ENCODE data around the gene KCNQ1.

The KCNQ1 gene

GRCh38 chr11:2693271-2694261, 248.8 kb downstream of the KCNQ1 start:
- DNase-seq: no peak

DNA sequence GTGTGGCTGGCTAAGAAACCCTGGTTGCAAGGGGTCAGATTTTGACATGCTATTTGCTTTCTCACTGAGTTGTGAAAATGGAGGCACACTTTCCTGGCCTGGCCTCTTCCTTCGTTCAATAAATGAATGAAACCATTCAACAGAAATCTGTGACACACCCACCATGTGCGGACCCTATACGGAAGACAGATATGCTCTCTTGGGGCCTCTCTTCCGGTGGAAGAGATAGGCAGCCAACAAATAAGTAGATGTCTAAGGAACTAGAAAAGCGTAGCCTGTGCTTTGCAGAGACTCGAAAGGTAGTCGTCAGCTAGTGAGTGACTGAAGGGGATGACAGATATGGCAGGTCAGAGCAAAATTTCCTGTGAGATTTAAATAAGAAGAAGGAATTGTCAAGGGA, 249.7 kb downstream of the KCNQ1 start:
- DNase-seq: no peak

DNA sequence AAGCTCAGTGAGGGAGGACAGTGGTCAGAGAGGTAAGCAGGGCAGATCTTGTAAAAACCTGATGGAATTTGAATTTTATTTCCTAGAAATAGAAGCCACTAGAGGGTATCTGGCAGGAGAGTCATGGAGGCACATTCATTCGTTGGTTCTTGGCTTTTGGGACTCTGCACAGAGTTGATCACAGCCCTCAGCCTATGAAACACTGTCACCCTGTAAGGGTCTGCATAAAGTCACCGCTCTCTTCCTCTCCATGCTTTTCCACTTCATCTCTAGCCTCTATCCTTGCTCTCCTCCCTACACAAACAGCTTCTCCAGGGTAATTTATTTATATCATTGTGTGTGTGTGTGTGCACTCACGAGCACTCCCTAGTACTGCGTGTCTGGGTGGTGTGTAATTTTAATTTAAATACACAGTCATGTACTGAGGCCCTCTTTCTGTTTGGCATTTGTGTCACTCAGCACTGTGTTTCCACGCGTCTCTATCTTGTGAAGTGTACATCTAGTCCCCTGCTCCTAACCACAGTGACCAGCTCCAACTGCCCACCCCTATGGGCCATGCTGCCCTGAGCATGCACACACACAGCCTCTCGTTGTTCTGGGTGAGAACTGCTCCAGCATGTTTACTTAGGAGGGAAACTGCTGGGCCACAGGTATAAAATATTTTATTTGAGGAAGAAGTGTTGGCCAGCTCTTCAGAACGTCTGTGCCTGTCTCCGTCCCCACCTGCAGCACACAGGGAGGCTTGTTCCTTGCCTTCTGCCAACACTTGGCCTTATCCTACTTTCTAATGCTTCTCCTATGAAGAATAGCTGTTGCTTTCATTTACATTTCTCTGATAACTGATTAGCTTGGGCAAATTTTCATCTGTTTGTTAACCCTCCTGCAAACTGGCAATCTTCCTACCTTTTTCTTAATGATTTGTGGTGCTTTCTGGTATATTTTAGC, 250.5 kb downstream of the KCNQ1 start:
- no peak for DNase-seq

DNA sequence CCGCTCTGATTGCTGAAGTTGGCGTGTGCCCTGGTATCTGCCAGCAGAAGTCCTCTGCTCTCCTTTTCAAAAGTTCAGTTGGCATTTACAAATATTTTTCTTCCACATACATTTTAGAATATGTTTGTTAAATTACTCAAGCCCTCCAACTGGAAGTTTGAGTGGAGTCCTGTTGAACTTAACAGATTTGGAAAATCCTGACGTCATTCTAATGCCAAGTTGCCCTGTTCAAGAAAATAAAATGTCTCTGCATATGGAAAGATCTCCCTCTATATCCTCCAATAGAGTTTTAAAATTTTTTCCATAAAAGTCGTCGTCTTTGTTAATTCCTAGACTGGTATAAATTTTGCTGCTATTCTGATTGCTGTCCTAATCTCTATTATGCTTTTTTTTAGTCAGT, 251.6 kb downstream of the KCNQ1 start:
- DNase-seq: no peak

DNA sequence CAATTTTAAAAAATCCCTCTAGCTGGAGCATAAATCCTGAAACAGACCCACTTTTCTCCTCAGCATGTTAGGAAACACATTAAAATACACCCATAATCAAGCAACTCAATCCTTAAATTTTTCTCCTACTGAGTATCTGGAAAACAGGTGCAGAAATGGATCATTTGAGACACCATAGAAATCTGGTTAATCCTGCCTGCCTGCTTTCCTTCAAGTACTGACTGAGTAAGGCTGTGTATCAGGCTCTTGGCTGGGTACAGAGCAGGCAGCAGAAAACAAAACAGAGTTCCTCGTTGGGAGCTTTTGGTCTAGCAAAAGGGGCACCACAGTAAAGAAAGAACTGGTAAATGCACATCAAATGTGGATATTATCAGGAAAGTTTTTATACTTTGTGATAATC, 253.1 kb downstream of the KCNQ1 start:
- no peak for DNase-seq

- DNase-seq: peak; percentile 14
Observed at GRCh38 chr11:2698386-2699184, 253.8 kb downstream of the KCNQ1 start.

GRCh38 chr11:2699185-2699530, 254.3 kb downstream of the KCNQ1 start:
- peak; percentile 10 for DNase-seq

GRCh38 chr11:2699531-2700414, 255.0 kb downstream of the KCNQ1 start, which contains the start of gene KCNQ1OT1:
KCNQ1OT1 (minus strand) TSS chr11:2699994.
- DNase-seq: peak; percentile 92

DNA sequence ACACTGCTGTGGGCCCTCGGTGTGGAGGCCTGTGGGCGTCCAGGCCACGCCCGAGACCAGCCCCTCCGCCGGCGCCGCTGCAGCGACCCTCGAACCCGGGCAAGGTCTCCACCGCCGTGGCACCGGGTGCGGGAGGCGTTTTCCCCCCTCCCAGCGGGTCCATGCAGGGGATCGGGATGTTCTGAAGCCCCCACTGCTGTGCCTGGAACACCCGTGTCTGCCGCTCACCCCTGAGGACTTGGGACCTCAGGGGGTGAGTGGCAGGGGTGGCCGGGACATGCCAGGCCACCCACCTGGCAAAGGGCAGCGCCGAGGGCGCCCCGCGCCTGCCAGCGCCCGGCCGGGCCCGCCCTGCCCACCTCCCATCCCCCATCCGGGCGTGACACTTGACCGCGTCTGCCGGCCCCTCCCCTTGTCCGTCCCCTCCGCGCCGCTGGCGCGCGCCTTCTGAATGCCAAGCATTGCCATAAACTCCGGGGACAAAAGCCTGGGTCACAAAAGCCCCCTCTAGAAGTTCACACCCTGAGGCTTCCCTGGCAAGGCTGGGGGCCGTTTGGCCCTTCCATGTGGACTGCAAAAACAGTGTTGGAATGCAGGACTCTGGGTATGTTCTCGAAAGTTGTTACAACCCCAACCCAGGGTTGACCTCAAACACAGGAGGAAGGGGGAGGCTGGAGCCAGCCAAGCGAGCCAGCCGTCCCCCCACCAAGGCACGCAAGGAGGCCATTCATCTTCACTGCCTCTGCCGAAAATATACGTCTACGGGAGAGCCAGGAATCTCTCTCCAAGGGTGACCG, 255.8 kb downstream of the KCNQ1 start:
- peak; percentile 35 for DNase-seq

GRCh38 chr11:2701230-2701629, 256.4 kb downstream of the KCNQ1 start:
- DNase-seq: no peak

- no peak for DNase-seq
Observed at GRCh38 chr11:2701898-2702434, 257.2 kb downstream of the KCNQ1 start.

GRCh38 chr11:2702771-2703362, 258.1 kb downstream of the KCNQ1 start:
- no peak for DNase-seq

- no peak for DNase-seq
Observed at GRCh38 chr11:2703363-2704141, 258.7 kb downstream of the KCNQ1 start.

DNA sequence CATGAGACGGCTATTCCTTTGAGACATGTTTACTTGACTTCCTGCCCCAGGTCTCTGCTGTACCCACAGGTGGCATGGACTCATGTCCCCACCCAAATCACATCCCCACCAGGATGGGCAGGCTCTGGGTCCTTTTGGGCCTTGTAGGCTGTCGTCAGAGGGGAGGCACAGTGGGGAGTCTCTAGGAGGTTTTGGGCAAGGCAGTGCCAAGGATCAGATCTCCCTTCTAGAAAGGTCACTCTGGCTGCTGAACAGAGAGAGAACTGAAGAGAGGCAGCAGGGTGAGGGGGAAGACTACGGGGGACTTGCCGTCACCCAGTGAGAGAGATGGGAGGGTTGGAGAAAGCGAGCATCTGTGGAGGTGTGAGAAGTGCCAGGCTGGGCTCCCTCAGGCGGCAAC, 259.5 kb downstream of the KCNQ1 start:
- no peak for DNase-seq

DNA sequence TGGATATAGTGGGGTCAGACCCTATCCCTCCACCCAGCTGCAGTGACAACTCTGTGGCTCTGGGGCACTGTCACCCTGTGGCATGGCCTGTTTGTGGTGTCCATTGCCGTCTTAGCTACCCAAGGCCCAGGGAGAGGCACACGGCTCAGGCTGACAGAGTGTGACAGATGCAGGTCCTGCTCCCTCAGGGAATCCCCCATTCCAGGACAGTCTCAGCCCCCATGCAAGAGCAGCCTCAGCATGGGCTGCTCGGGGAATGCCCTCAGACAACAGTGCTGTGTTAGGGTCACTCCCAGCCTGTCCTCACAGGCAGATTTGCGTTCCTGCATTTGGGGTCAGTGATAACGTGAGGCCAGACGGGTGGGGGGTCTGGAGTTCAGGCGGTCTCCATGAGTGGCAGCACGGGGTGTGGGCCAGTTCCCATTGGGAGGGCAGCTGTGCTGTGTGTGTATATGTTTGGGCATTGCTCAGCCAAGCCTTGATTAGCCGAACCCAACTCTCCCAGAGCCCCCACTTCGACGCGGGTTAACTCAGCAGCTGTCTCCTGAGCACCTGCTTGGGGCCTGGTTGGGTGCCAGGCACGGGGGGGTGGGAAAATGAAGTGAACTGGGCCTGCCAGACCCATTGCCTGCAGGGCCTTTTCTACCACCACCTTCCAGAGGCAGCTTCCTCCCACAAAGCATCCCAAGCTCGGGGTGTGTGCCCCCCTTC, 260.2 kb downstream of the KCNQ1 start:
- DNase-seq: no peak

DNA sequence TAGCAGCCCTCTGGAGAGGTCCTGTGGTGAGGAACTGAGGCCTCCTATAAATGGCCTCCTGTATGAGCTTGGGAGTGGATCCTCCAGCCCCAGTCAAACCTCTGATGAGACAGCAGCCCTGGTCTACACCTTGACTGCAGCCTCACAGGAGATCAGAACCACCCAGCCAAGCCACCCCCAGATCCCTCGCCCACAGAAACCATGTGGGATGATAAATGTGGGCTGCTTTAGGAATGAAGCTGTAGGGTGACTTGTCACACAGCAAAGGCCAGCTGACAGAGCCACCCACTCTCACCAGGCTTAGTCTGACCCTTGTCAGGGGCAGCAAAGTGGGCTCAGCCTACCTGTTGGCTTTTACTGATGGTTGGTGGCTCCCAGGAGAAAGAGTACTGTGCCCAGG, 261.5 kb downstream of the KCNQ1 start:
- DNase-seq: no peak

DNA sequence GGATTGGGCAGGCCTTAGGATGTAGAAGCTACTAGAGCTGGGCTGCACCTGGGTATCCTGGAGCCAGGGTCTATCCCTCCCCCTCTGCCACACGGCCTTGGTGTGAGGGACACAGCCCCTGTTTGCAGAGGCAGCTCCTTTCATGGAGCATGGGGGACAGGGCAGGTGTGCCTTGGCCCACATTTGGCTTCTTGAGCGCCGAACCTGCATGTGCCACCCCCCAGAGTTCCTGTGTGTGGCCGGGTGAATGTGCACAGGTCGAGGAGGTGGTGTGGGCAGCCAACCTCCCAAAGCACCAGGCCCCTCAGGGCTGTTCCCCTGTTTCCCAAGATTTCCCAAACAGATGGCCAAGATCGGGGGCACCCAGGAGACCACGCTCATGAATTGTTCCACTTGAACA, 262.9 kb downstream of the KCNQ1 start:
- DNase-seq: no peak

- no peak for DNase-seq
Observed at GRCh38 chr11:2708151-2708581, 263.4 kb downstream of the KCNQ1 start.
